Measurements from ENCODE around the gene CUX1. TPM values are rescaled to one million over a fixed set of nuclear protein-coding genes. Genes with fewer than 3 reads are reported as not detected.
"Not testable (repeated sequence)": the region's sequence is repeated elsewhere in the genome, so short reads cannot be mapped to it uniquely, and the experiment has no call there.

CUX1 gene
- total RNA-seq, 1 donor, result 46.2 TPM

DNA sequence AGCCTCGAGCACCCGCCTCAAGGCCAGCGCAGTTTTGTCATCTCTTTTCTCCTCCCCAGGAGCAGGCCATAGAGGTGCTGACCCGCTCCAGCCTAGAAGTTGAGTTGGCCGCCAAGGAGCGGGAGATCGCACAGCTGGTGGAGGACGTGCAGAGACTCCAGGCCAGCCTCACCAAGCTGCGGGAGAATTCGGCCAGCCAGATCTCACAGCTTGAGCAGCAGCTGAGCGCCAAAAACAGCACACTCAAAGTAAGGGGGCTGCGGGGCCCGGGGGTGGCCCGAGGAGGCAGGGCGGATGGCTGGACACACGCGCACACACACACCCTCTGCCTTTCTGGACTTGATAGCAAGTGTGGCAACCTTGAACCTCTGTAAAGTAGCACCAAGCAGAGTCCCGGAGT, 361.0 kb downstream of the CUX1 start:
- TF ChIP-seq CTCF (IDR thresholded peaks at IDR 0.05; ENCODE audit: insufficient read depth, low read depth, low read length), result no peak
- DNase-seq (ENCODE audit: low read depth), result no peak
- no peak overlapping the region for H3K4me3 ChIP-seq (ENCODE audit: low read depth, low read length)

GRCh38 chr7:102180727-102181126, 363.3 kb downstream of the CUX1 start:
- TF ChIP-seq CTCF (IDR thresholded peaks at IDR 0.05; ENCODE audit: insufficient read depth, low read depth, low read length), result no peak
- no peak overlapping the region for H3K4me3 ChIP-seq (ENCODE audit: low read depth, low read length)
- DNase-seq (ENCODE audit: low read depth), result no peak

GRCh38 chr7:102181517-102181916, 364.1 kb downstream of the CUX1 start:
- TF ChIP-seq CTCF (IDR thresholded peaks at IDR 0.05; ENCODE audit: insufficient read depth, low read depth, low read length), result no peak
- DNase-seq (ENCODE audit: low read depth), result no peak
- no peak overlapping the region for H3K4me3 ChIP-seq (ENCODE audit: low read depth, low read length)

- no peak for TF ChIP-seq CTCF (IDR thresholded peaks at IDR 0.05; ENCODE audit: insufficient read depth, low read depth, low read length)
- H3K4me3 ChIP-seq (ENCODE audit: low read depth, low read length), result no peak overlapping the region
- no peak for DNase-seq (ENCODE audit: low read depth)
Measured at GRCh38 chr7:102182016-102182415, 364.6 kb downstream of the CUX1 start.

- H3K4me3 ChIP-seq (ENCODE audit: low read depth, low read length); DNase-seq (ENCODE audit: low read depth): not testable (repeated sequence)
Measured at GRCh38 chr7:102183848-102184247, 366.4 kb downstream of the CUX1 start.

GRCh38 chr7:102184303-102184702, 366.9 kb downstream of the CUX1 start:
- TF ChIP-seq CTCF (IDR thresholded peaks at IDR 0.05; ENCODE audit: insufficient read depth, low read depth, low read length), result no peak
- DNase-seq (ENCODE audit: low read depth), result no peak
- H3K4me3 ChIP-seq (ENCODE audit: low read depth, low read length), result no peak overlapping the region

GRCh38 chr7:102185796-102186195, 368.4 kb downstream of the CUX1 start:
- TF ChIP-seq CTCF (IDR thresholded peaks at IDR 0.05; ENCODE audit: insufficient read depth, low read depth, low read length), result no peak
- no peak for DNase-seq (ENCODE audit: low read depth)
- no peak overlapping the region for H3K4me3 ChIP-seq (ENCODE audit: low read depth, low read length)

Data from fibroblast of villous mesenchyme (primary cell).